Stimulated activated CD8-positive, alpha-beta memory T cell treated with anti-CD3 and anti-CD28 coated beads, Interleukin-12 subunit alpha, Interleukin-12 subunit beta, amount 100 ng/mL, for 24 hours (primary cell): ENCODE measurements around the gene BBX.

Source experiments
- DNase-seq: peaks from one replicate; pipeline ENCODE4 v3.0.0-alpha.2; 2020; ENCODE audit errors: extremely low read depth

Gene BBX

GRCh38 chr3:107522510-107523288, at the start of gene BBX:
BBX (plus strand) TSS chr3:107522962; CDS start chr3:107710461, 187,499 bp downstream.
- DNase-seq: peak; percentile 54

GRCh38 chr3:107476462-107476861, 46.3 kb upstream of the BBX start:
- no peak for DNase-seq

- DNase-seq: no peak
Observed at GRCh38 chr3:107487490-107487889, 35.3 kb upstream of the BBX start.

GRCh38 chr3:107488942-107489341, 33.8 kb upstream of the BBX start:
- no peak for DNase-seq

- no peak for DNase-seq
Observed at GRCh38 chr3:107493134-107493533, 29.6 kb upstream of the BBX start.

- DNase-seq: no peak
Observed at GRCh38 chr3:107496855-107497254, 25.9 kb upstream of the BBX start.

GRCh38 chr3:107498646-107499045, 24.1 kb upstream of the BBX start:
- no peak for DNase-seq

GRCh38 chr3:107506458-107506857, 16.3 kb upstream of the BBX start:
- DNase-seq: no peak

GRCh38 chr3:107508331-107508730, 14.4 kb upstream of the BBX start:
- DNase-seq: no peak

- DNase-seq: no peak
Observed at GRCh38 chr3:107512108-107512507, 10.7 kb upstream of the BBX start.

GRCh38 chr3:107514453-107514852, 8.3 kb upstream of the BBX start:
- no peak for DNase-seq

- DNase-seq: no peak
Observed at GRCh38 chr3:107516475-107516874, 6.3 kb upstream of the BBX start.

GRCh38 chr3:107520535-107520934, 2.2 kb upstream of the BBX start:
- no peak for DNase-seq

GRCh38 chr3:107521469-107522059, 1.2 kb upstream of the BBX start:
- DNase-seq: no peak

- DNase-seq: no peak
Observed at GRCh38 chr3:107523289-107523538, 452 bp downstream of the BBX start.

GRCh38 chr3:107523539-107524325, 970 bp downstream of the BBX start:
- no peak for DNase-seq

- DNase-seq: no peak
Observed at GRCh38 chr3:107524326-107524840, 1.6 kb downstream of the BBX start.

- DNase-seq: no peak
Observed at GRCh38 chr3:107524841-107525643, 2.3 kb downstream of the BBX start.

GRCh38 chr3:107525644-107526305, 3.0 kb downstream of the BBX start:
- no peak for DNase-seq

- DNase-seq: no peak
Observed at GRCh38 chr3:107531917-107532469, 9.2 kb downstream of the BBX start.

- DNase-seq: no peak
Observed at GRCh38 chr3:107540857-107541256, 18.1 kb downstream of the BBX start.
